Bronchial epithelial cell (primary cell): ENCODE data around the gene CPXM2. TPM values are rescaled to one million over a fixed set of nuclear protein-coding genes. Genes with fewer than 3 reads are reported as not detected.
A peak's percentile ranks its signal among the peaks of the same experiment; 100 is the strongest.

Source experiments
- DNase-seq: peaks from one replicate; pipeline ENCODE4 v3.0.0-alpha.2; 2010; ENCODE audit warnings: low read depth
- FAIRE-seq: peaks from 2 replicates; lab custom pipeline; 2011; peaks lifted over from hg19 to GRCh38; lab: Jason Lieb, UNC
- H3K27me3 ChIP-seq: 2 replicates; pipeline ENCODE4 v1.5.1; 2011; ENCODE audit warnings: low read length; ENCODE audit not compliant: control insufficient read depth, insufficient read depth
- H3K36me3 ChIP-seq: 2 replicates; pipeline ENCODE4 v1.5.1; 2011; ENCODE audit warnings: low read length; ENCODE audit not compliant: control insufficient read depth, insufficient read depth
- H3K4me3 ChIP-seq: 2 replicates; pipeline ENCODE4 v1.5.1; 2011; ENCODE audit warnings: mild to moderate bottlenecking, low read depth, low read length, control low read depth
- CTCF ChIP-seq: IDR thresholded peaks from 2 replicates; pipeline ENCODE4 v1.5.1; 2011; ENCODE audit warnings: mild to moderate bottlenecking, moderate library complexity, low read length, control low read depth, inconsistent platforms; ENCODE audit not compliant: insufficient read depth, severe bottlenecking
- total RNA-seq: library from RNA; depleted of rRNA; stranded (reverse); fragments of >200 nt; gene quantifications from 2 replicates; pipeline ENCODE4 v1.2.1, GENCODE V29; 2014

The CPXM2 gene
- total RNA-seq, 1 donor from 2014 or later: 0.26 TPM

GRCh38 chr10:123909866-123910265, 18.3 kb upstream of the CPXM2 start:
- no peak for TF ChIP-seq CTCF
- H3K27me3 ChIP-seq: no peaks in the 10 kb centered on the region
- DNase-seq: no peak
- H3K4me3 ChIP-seq: no peak overlapping the region
- no peak for FAIRE-seq
- H3K36me3 ChIP-seq: no peaks in the 10 kb centered on the region

- Histone ChIP-seq H3K27me3 (no peaks in the 10 kb centered on the region), H3K36me3 (no peaks in the 10 kb centered on the region), H3K4me3 (no peak overlapping the region)
- no peak for DNase-seq
- no peak for TF ChIP-seq CTCF
- FAIRE-seq: no peak
These were observed 17.8 kb upstream of the CPXM2 start for GRCh38 chr10:123909426-123909825.

GRCh38 chr10:123908379-123908778, 16.8 kb upstream of the CPXM2 start:
- FAIRE-seq (peak; percentile 55), DNase-seq (no peak)
- H3K4me3 ChIP-seq: no peak overlapping the region
- no peak for TF ChIP-seq CTCF
- no peaks in the 10 kb centered on the region for H3K36me3 ChIP-seq
- no peaks in the 10 kb centered on the region for H3K27me3 ChIP-seq

- TF ChIP-seq CTCF: no peak
- DNase-seq: no peak
- H3K4me3 ChIP-seq: no peak overlapping the region
- H3K27me3 ChIP-seq: no peaks in the 10 kb centered on the region
- peak; percentile 43 for FAIRE-seq
- H3K36me3 ChIP-seq: no peaks in the 10 kb centered on the region
These were observed 15.5 kb upstream of the CPXM2 start for GRCh38 chr10:123906884-123907652.

- no peak for TF ChIP-seq CTCF
- DNase-seq (no peak), FAIRE-seq (no peak)
- no peak overlapping the region for H3K4me3 ChIP-seq
- H3K27me3 ChIP-seq: no peaks in the 10 kb centered on the region
- H3K36me3 ChIP-seq: no peaks in the 10 kb centered on the region
These were observed 14.7 kb upstream of the CPXM2 start for GRCh38 chr10:123906296-123906695.
